A673 (cell line): Measurements from ENCODE around the gene GFOD2.

Experiments used
- CTCF ChIP-seq: fragments of 300-800, 200-600 bp; sonication (generic); conservative IDR thresholded peaks from 2 replicates; pipeline ENCODE4 v1.5.1; 2017; ENCODE audit warnings: low read depth, mild to moderate bottlenecking, antibody characterized with exemption, low read length, moderate library complexity, mixed read lengths
- EZH2 ChIP-seq: fragments of 200-600 bp; sonication (generic); IDR thresholded peaks from 2 replicates; pipeline ENCODE4 v1.6.1; 2017; ENCODE audit warnings: borderline replicate concordance, low read depth, mild to moderate bottlenecking, mixed read lengths, antibody characterized with exemption, low read length; ENCODE audit not compliant: poor library complexity, severe bottlenecking

DNA sequence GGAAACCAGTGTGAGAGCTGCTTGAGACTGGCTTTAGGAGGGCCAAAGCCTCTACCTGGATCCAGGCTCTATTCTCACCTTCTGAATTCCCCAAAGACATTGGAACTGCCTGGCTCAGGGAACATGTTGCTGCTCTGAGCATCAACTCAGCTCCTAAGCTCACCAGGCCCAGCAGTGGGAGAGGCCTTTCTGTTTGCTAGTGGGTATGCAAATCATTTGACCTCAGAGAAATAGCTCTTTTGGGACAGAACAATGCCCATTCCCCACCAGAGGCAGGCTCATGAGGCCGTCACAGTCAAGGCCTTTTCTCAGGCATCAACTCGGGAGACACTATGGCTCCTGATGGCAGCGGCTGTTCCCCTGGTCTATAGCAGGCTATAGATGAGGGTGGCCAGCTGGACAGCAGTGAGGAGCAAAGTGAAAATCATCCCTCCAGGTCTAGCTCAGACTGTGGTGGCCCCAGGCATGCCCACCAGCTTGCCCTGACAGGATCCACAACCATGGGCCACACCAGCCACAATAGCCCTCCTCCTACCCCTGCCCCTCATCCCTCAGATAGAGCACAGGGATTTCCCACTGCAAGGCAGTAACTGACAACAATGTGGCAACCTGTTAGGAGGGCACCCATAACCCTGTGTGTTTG is 30.4 kb upstream of the GFOD2 start:
- TF ChIP-seq CTCF (no peak), EZH2 (no peak)
